Cardiac fibroblast (primary cell): ENCODE results near the gene RAE1.

Experiments
- DNase-seq, 2 donors: peaks; one replicate each; pipeline versions ENCODE4 v3.0.0 to v3.0.0-alpha.2; 2010; ENCODE audit warnings: low read depth in 2 of 2
- H3K4me3 ChIP-seq, 2 donors: replicated peaks in 1 of 2; 1 replicate in 1 of 2; 2 replicates in 1 of 2; pipeline ENCODE4 v1.5.1; 2011; ENCODE audit warnings: low read depth in 2 of 2, low read length in 2 of 2, mild to moderate bottlenecking in 2 of 2, moderate library complexity in 1 of 2
- CTCF ChIP-seq: IDR thresholded peaks from one replicate; pipeline ENCODE4 v1.5.1; 2011; ENCODE audit warnings: low read depth, mild to moderate bottlenecking, low read length, inconsistent platforms

RAE1 gene

DNA sequence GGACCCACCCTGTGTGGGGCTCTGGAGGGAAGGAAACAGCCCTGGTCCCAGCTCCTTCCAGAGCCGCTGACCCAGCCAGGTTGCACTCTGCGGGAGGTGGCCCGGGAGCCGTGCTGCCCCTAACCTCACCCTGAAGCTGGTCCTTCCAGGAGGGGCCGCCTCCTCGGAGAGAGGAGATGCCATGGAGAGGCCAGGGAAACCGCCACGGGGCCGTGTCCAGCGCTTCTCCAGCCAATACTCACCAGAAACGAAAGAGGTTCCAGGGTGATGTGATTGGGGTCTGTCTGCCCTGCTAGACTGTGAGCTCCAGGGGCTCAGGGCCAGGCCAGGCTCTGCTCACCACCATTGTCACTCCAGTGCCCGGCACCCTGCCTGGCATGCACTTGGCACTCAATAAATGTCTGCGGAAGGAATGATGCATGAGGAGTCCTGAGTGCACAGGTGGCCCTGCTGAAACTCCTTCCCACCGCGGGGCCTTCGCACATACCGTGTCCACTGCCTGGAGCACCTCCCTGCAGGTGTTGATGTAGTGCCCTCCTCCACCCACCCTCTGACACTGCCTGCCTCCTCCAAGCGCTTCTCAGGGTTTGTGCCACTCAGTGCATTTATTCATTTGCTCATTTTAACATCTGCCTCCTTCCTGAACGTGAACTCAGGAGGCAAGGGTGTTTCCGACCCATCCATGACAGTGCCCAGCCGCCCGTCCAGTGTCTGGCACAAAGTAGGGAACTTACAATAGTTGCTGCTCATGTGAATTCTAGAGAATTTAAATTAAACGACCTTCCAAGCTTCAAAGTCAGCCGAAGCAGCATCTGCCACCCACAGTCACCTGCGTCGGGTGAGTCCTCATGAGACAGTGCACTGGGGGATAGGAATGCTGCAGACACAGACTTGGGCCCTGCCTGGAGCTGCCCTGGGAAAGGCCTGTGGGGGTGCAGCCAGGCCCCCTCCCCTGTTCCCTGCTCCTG is 70.5 kb downstream of the RAE1 start:
- DNase-seq, result no peak
- no peak for TF ChIP-seq CTCF
- H3K4me3 ChIP-seq, result no peak overlapping the region

GRCh38 chr20:57422254-57422653 is 71.2 kb downstream of the RAE1 start:
- DNase-seq, result no peak
- TF ChIP-seq CTCF, result no peak
- no peak overlapping the region for H3K4me3 ChIP-seq

GRCh38 chr20:57425150-57426013 is 74.3 kb downstream of the RAE1 start:
- H3K4me3 ChIP-seq, result no peak overlapping the region
- peak in 1 of 2 donors; percentile 31 for DNase-seq
- TF ChIP-seq CTCF, result no peak

GRCh38 chr20:57426271-57426689 is 75.2 kb downstream of the RAE1 start:
- no peak for TF ChIP-seq CTCF
- no peak overlapping the region for H3K4me3 ChIP-seq
- DNase-seq, result no peak

DNA sequence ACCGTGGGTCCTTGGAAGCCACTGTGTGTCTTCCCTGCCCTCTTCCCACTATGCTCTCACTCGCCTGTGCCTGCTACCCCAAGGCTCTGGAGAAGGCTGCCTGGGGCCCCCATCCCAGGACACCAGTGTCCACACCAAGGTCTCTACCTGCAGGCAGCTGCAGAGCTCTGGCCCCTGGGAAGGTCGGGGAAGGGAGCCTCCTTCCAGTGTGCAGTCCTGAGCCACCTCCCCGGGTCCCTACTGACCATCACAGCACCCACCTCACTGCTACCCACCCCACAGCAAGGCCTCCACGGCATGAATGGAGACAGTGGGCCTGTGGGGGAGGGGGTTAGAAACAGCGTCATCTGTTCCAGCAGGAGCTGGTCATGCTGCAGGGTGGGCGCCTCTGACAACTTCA is 75.8 kb downstream of the RAE1 start:
- no peak for TF ChIP-seq CTCF
- no peak overlapping the region for H3K4me3 ChIP-seq
- no peak for DNase-seq

GRCh38 chr20:57428324-57429158 is 77.5 kb downstream of the RAE1 start:
- H3K4me3 ChIP-seq, result no peak overlapping the region
- no peak for DNase-seq
- no peak for TF ChIP-seq CTCF
